ENCODE data around the gene PAGR1. TPM values are rescaled to one million over a fixed set of nuclear protein-coding genes. Genes with fewer than 3 reads are reported as not detected.
A peak's percentile ranks its signal among the peaks of the same experiment; 100 is the strongest.

PAGR1 gene
- total and polyA plus RNA-seq, 2 of the 13 experiments (the other 11 are each of a cell fraction or from before 2014, with no cell fraction given): 9.8 to 66.4 TPM

DNA sequence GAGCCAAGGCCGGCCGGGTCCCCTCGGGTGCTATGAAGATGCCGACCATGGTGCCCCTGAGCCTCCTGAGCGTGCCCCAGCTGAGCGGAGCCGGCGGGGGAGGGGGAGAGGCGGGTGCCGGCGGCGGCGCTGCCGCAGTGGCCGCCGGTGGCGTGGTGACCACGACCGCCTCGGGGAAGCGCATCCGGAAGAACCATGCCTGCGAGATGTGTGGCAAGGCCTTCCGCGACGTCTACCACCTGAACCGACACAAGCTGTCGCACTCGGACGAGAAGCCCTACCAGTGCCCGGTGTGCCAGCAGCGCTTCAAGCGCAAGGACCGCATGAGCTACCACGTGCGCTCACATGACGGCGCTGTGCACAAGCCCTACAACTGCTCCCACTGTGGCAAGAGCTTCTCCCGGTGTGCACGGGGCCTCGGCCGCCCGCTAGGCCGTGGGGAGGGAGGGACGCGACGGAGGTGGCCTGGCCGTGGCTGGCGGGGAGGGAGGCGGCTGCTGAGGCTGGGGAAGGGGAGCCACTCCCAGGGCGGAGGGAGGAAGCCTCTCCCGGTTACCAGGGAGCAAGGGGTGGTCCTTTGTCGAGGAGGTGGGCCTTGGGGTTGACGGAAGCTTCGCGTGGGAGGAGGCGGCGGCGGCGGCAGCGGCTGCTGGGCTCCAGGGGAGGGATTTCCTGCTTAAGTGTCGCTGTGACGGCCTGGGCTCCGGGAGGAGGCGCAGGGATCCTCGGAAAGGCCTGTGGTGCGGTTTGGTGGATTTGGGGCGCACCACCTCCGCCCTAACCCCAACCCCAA lies 8.3 kb upstream of the PAGR1 start (continued):
- TF ChIP-seq FOXJ3 (CRISPR knock-in tag; IDR thresholded peaks at IDR 0.05; ENCODE audit: borderline replicate concordance) (no peak; the same call in 1 of the 2 replicates), MIER2 (CRISPR knock-in tag; IDR thresholded peaks at IDR 0.05) (no peak), CREB1 (IDR thresholded peaks at IDR 0.05) (0 out of 2 replicates have a peak, but pooled peaks have one; percentile 26), CREB1 (CRISPR knock-in tag; IDR thresholded peaks at IDR 0.05) (no peak), ZFP41 (CRISPR knock-in tag; IDR thresholded peaks at IDR 0.05; ENCODE audit: borderline replicate concordance) (peak; percentile 99), KDM2A (CRISPR knock-in tag; IDR thresholded peaks at IDR 0.05; ENCODE audit: borderline replicate concordance, low read depth) (peak; percentile 99), MATR3 (CRISPR knock-in tag; IDR thresholded peaks at IDR 0.05) (no peak), ZNF3 (CRISPR knock-in tag; IDR thresholded peaks at IDR 0.05) (peak; percentile 83), ZNF660 (CRISPR knock-in tag; IDR thresholded peaks at IDR 0.05; ENCODE audit: borderline replicate concordance, low read depth) (peak; percentile 92), ZNF367 (CRISPR knock-in tag; IDR thresholded peaks at IDR 0.05; ENCODE audit: borderline replicate concordance) (peak; percentile 97), NFRKB (IDR thresholded peaks at IDR 0.05) (no peak), NFATC3 (CRISPR knock-in tag; IDR thresholded peaks at IDR 0.05) (peak; percentile 95; the same call in 1 of the 2 replicates), ZFX (CRISPR knock-in tag; IDR thresholded peaks at IDR 0.05; ENCODE audit: low read depth) (peak; percentile 97), RXRB (CRISPR knock-in tag; IDR thresholded peaks at IDR 0.05; ENCODE audit: borderline replicate concordance) (peak; percentile 36; the same call in 1 of the 2 replicates), ZNF44 (CRISPR knock-in tag; IDR thresholded peaks at IDR 0.05) (0 out of 2 replicates have a peak, but pooled peaks have one; percentile 79), CBX2 (IDR thresholded peaks at IDR 0.05; ENCODE audit: low read depth, low read length) (no peak), CBX2 (CRISPR knock-in tag; IDR thresholded peaks at IDR 0.05; ENCODE audit: low read depth) (no peak; the same call in 1 of the 2 replicates)
- TF ChIP-seq, protein P1, sequence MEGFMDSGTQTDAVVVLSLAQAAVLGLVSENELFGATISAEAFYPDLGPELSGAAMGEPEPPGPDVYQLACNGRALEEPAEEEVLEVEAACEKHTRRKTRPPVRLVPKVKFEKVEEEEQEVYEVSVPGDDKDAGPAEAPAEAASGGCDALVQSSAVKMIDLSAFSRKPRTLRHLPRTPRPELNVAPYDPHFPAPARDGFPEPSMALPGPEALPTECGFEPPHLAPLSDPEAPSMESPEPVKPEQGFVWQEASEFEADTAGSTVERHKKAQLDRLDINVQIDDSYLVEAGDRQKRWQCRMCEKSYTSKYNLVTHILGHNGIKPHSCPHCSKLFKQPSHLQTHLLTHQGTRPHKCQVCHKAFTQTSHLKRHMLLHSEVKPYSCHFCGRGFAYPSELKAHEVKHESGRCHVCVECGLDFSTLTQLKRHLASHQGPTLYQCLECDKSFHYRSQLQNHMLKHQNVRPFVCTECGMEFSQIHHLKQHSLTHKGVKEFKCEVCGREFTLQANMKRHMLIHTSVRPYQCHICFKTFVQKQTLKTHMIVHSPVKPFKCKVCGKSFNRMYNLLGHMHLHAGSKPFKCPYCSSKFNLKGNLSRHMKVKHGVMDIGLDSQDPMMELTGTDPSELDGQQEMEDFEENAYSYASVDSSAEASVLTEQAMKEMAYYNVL (CRISPR knock-in tag; IDR thresholded peaks at IDR 0.05; ENCODE audit: borderline replicate concordance): peak; percentile 65
- TF ChIP-seq, protein P2, sequence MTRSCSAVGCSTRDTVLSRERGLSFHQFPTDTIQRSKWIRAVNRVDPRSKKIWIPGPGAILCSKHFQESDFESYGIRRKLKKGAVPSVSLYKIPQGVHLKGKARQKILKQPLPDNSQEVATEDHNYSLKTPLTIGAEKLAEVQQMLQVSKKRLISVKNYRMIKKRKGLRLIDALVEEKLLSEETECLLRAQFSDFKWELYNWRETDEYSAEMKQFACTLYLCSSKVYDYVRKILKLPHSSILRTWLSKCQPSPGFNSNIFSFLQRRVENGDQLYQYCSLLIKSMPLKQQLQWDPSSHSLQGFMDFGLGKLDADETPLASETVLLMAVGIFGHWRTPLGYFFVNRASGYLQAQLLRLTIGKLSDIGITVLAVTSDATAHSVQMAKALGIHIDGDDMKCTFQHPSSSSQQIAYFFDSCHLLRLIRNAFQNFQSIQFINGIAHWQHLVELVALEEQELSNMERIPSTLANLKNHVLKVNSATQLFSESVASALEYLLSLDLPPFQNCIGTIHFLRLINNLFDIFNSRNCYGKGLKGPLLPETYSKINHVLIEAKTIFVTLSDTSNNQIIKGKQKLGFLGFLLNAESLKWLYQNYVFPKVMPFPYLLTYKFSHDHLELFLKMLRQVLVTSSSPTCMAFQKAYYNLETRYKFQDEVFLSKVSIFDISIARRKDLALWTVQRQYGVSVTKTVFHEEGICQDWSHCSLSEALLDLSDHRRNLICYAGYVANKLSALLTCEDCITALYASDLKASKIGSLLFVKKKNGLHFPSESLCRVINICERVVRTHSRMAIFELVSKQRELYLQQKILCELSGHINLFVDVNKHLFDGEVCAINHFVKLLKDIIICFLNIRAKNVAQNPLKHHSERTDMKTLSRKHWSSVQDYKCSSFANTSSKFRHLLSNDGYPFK (CRISPR knock-in tag; IDR thresholded peaks at IDR 0.05; ENCODE audit: borderline replicate concordance): peak; percentile 92
- TF ChIP-seq, protein P3, sequence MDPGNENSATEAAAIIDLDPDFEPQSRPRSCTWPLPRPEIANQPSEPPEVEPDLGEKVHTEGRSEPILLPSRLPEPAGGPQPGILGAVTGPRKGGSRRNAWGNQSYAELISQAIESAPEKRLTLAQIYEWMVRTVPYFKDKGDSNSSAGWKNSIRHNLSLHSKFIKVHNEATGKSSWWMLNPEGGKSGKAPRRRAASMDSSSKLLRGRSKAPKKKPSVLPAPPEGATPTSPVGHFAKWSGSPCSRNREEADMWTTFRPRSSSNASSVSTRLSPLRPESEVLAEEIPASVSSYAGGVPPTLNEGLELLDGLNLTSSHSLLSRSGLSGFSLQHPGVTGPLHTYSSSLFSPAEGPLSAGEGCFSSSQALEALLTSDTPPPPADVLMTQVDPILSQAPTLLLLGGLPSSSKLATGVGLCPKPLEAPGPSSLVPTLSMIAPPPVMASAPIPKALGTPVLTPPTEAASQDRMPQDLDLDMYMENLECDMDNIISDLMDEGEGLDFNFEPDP (CRISPR knock-in tag; conservative IDR thresholded peaks at IDR 0.05): 0 out of 2 replicates have a peak, but pooled peaks have one; percentile 94
- TF ChIP-seq, protein P4, sequence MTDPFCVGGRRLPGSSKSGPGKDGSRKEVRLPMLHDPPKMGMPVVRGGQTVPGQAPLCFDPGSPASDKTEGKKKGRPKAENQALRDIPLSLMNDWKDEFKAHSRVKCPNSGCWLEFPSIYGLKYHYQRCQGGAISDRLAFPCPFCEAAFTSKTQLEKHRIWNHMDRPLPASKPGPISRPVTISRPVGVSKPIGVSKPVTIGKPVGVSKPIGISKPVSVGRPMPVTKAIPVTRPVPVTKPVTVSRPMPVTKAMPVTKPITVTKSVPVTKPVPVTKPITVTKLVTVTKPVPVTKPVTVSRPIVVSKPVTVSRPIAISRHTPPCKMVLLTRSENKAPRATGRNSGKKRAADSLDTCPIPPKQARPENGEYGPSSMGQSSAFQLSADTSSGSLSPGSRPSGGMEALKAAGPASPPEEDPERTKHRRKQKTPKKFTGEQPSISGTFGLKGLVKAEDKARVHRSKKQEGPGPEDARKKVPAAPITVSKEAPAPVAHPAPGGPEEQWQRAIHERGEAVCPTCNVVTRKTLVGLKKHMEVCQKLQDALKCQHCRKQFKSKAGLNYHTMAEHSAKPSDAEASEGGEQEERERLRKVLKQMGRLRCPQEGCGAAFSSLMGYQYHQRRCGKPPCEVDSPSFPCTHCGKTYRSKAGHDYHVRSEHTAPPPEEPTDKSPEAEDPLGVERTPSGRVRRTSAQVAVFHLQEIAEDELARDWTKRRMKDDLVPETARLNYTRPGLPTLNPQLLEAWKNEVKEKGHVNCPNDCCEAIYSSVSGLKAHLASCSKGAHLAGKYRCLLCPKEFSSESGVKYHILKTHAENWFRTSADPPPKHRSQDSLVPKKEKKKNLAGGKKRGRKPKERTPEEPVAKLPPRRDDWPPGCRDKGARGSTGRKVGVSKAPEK (CRISPR knock-in tag; IDR thresholded peaks at IDR 0.05; ENCODE audit: borderline replicate concordance): peak; percentile 90; the same call in 1 of the 2 replicates

Data from HepG2 (cell line).